IMR-90 (cell line): ENCODE data around the gene NCKAP5. TPM values are rescaled to one million over a fixed set of nuclear protein-coding genes. Genes with fewer than 3 reads are reported as not detected.

Experiments used
- ATAC-seq: fragments of 200-7000 bp; cut with Tn5 transposase; 2 replicates; pipeline ENCODE4 v1.9.1; 2020; ENCODE audit warnings: low read depth, mild to moderate bottlenecking, moderate library complexity
- BruUV-seq: library from RNA; stranded (reverse); fragments of 400-500 nt; replicated peaks from 2 replicates; lab custom pipeline; 2021; lab: Mats Ljungman, UMichigan
- CTCF ChIA-PET: fragments of 300-600 bp; formaldehyde crosslinking; extraction: SDS; loops from one replicate; lab custom pipeline; 2021; ENCODE audit warnings: antibody characterized with exemption; lab: Yijun Ruan, JAX
- POLR2A ChIA-PET: fragments of 300-600 bp; sonication (Branson Sonifier 250); formaldehyde crosslinking; loops from one replicate; lab custom pipeline; 2022; ENCODE audit warnings: antibody characterized with exemption; ENCODE audit not compliant: unreplicated experiment; lab: Charles Lee
- DNase-seq: peaks from one replicate; pipeline ENCODE4 v3.0.0; 2013
- H2AFZ ChIP-seq: replicated peaks from 2 replicates; pipeline ENCODE3; 2013; ENCODE audit warnings: low read length, mild to moderate bottlenecking; ENCODE audit not compliant: poor library complexity
- H2AK5ac ChIP-seq: 2 replicates; pipeline ENCODE4 v1.6.1; 2013; ENCODE audit warnings: low read depth, low read length, inconsistent platforms
- H2AK9ac ChIP-seq: replicated peaks from 2 replicates; pipeline ENCODE3; 2013; ENCODE audit warnings: mild to moderate bottlenecking, low read depth, low read length, moderate library complexity; ENCODE audit not compliant: poor library complexity
- H2BK120ac ChIP-seq: 2 replicates; pipeline ENCODE4 v1.6.1; 2013; ENCODE audit warnings: low read depth, low read length, inconsistent platforms
- H2BK15ac ChIP-seq: 3 replicates; pipeline ENCODE4 v1.6.1; 2013; ENCODE audit warnings: low read depth, low read length, inconsistent platforms
- H2BK20ac ChIP-seq: 2 replicates; pipeline ENCODE4 v1.6.1; 2013; ENCODE audit warnings: low read depth, mild to moderate bottlenecking, inconsistent platforms, low read length, moderate library complexity
- H2BK5ac ChIP-seq: 2 replicates; pipeline ENCODE4 v1.6.1; 2013; ENCODE audit warnings: mild to moderate bottlenecking, low read depth, low read length, inconsistent platforms; ENCODE audit not compliant: poor library complexity, severe bottlenecking
- H3K14ac ChIP-seq: replicated peaks from 2 replicates; pipeline ENCODE4 v1.6.1; 2013; ENCODE audit warnings: low read depth, low read length, inconsistent platforms
- H3K18ac ChIP-seq: 2 replicates; pipeline ENCODE4 v1.6.1; 2013; ENCODE audit warnings: low read depth, low read length, control low read depth
- H3K23ac ChIP-seq: 2 replicates; pipeline ENCODE4 v1.6.1; 2013; ENCODE audit warnings: low read depth, low read length, inconsistent platforms
- H3K27ac ChIP-seq: 2 replicates; pipeline ENCODE4 v1.5.1; 2013; ENCODE audit warnings: mild to moderate bottlenecking, control low read depth, low read length; ENCODE audit not compliant: insufficient read depth
- H3K27me3 ChIP-seq: 2 replicates; pipeline ENCODE4 v1.6.1; 2013; ENCODE audit warnings: low read length; ENCODE audit not compliant: control insufficient read depth, insufficient read depth
- H3K36me3 ChIP-seq: 2 replicates; pipeline ENCODE4 v1.6.1; 2013; ENCODE audit warnings: low read length, mixed read lengths; ENCODE audit not compliant: control insufficient read depth, insufficient read depth
- H3K4ac ChIP-seq: 2 replicates; pipeline ENCODE4 v1.6.1; 2013; ENCODE audit warnings: low read depth, low read length, inconsistent platforms
- H3K4me1 ChIP-seq: 2 replicates; pipeline ENCODE4 v1.6.1; 2013; ENCODE audit warnings: low read length, mixed read lengths; ENCODE audit not compliant: control insufficient read depth, insufficient read depth
- H3K4me2 ChIP-seq: 2 replicates; pipeline ENCODE4 v1.6.1; 2013; ENCODE audit warnings: low read depth, mild to moderate bottlenecking, control low read depth, low read length, moderate library complexity
- H3K4me3 ChIP-seq: 2 replicates; pipeline ENCODE4 v1.5.1; 2013; ENCODE audit warnings: low read depth, mild to moderate bottlenecking, control low read depth, low read length, moderate library complexity; ENCODE audit not compliant: insufficient read depth
- H3K56ac ChIP-seq: 2 replicates; pipeline ENCODE4 v1.6.1; 2013; ENCODE audit warnings: low read length, inconsistent platforms; ENCODE audit not compliant: insufficient read depth; ENCODE audit errors: extremely low read depth
- H3K79me1 ChIP-seq, 2 experiments: 2 replicates each; pipeline ENCODE4 v1.6.1; 2013; ENCODE audit warnings: low read length in 2 of 2, inconsistent platforms in 1 of 2, low read depth in 1 of 2
- H3K9ac ChIP-seq: 2 replicates; pipeline ENCODE4 v1.6.1; 2013; ENCODE audit warnings: low read depth, low read length, control low read depth
- H3K9me1 ChIP-seq: 2 replicates; pipeline ENCODE4 v1.6.1; 2013; ENCODE audit warnings: low read length, inconsistent platforms; ENCODE audit not compliant: insufficient read depth
- H3K9me3 ChIP-seq: 2 replicates; pipeline ENCODE4 v1.6.1; 2013; ENCODE audit warnings: low read length; ENCODE audit not compliant: control insufficient read depth, insufficient read depth
- H4K20me1 ChIP-seq: 2 replicates; pipeline ENCODE4 v1.6.1; 2013; ENCODE audit warnings: low read length, inconsistent platforms; ENCODE audit not compliant: insufficient read depth
- H4K5ac ChIP-seq: 2 replicates; pipeline ENCODE4 v1.6.1; 2013; ENCODE audit warnings: mild to moderate bottlenecking, low read depth, low read length, control low read depth
- H4K8ac ChIP-seq, 2 experiments: 2 replicates each; pipeline ENCODE4 v1.6.1; 2013; ENCODE audit warnings: low read depth in 2 of 2, low read length in 2 of 2, control low read depth in 1 of 2, inconsistent platforms in 1 of 2
- H4K91ac ChIP-seq: 2 replicates; pipeline ENCODE4 v1.6.1; 2013; ENCODE audit warnings: low read depth, low read length, inconsistent platforms; ENCODE audit not compliant: insufficient read depth
- CEBPB ChIP-seq: IDR thresholded peaks from 2 replicates; pipeline ENCODE4 v1.6.1; 2012; ENCODE audit warnings: low read depth, low read length, improper control_type of control experiment
- CTCF ChIP-seq: conservative IDR thresholded peaks from 2 replicates; pipeline ENCODE4 v1.5.1; 2012; ENCODE audit warnings: mild to moderate bottlenecking, low read depth, low read length, improper control_type of control experiment
- NFE2L2 ChIP-seq: fragments of 150-350 bp; IDR thresholded peaks from 2 replicates; pipeline ENCODE4 v1.6.1; 2016; ENCODE audit warnings: low read depth, mild to moderate bottlenecking, low read length
- RFX5 ChIP-seq: IDR thresholded peaks from 2 replicates; pipeline ENCODE4 v1.8.0; 2012; ENCODE audit warnings: low read depth, mild to moderate bottlenecking, low read length, moderate library complexity
- USF2 ChIP-seq: fragments of 150-350 bp; IDR thresholded peaks from 2 replicates; pipeline ENCODE4 v1.6.1; 2017; ENCODE audit warnings: mild to moderate bottlenecking, antibody characterized with exemption, low read length, low read depth
- WGBS, 2 experiments: methylation state at CpG; one replicate each; pipeline versions ENCODE4 v1.1.5 to v1.1.7; 2013; ENCODE audit warnings: missing lambda C conversion rate in 2 of 2; ENCODE audit not compliant: insufficient read length in 1 of 2; ENCODE audit errors: extremely low coverage in 2 of 2; 5-methylcytosine and 5-hydroxymethylcytosine counted together
- dilution Hi-C: fragments of 300-500 bp; cut with HindIII; formaldehyde crosslinking; loops from one replicate; pipeline ENCODE4 v1.14.3; 2018; ENCODE audit warnings: low sequenced_read_pairs; ENCODE audit not compliant: unreplicated experiment
- in situ Hi-C: fragments of 300-500 bp; cut with MboI; formaldehyde crosslinking; loops from 3 replicates; pipeline ENCODE4 v1.14.3; 2019; ENCODE audit warnings: low sequenced_read_pairs, inconsistent platforms, mixed read lengths
- intact Hi-C: fragments of 100-400 bp; cut with micrococcal nuclease; formaldehyde crosslinking; loops from 2 replicates; pipeline ENCODE4 v1.10.0; 2022
- polyA plus RNA-seq, 3 experiments: library from polyadenylated mRNA; depleted of rRNA; stranded (reverse); fragments of >200 nt; gene quantifications; 2 replicates each; pipeline ENCODE4 v1.2.3, GENCODE V29; 2012; ENCODE audit warnings: low replicate concordance in 1 of 3
- total RNA-seq: library from RNA; depleted of rRNA; stranded (reverse); fragments of >200 nt; gene quantifications from 2 replicates; pipeline ENCODE4 v1.2.3, GENCODE V29; 2012

Gene NCKAP5
- total and polyA plus RNA-seq, 2 of the 4 experiments (the other 2 are of a cell fraction) = 2.7 to 3.9 TPM

GRCh38 chr2:133484784-133485183 is 83.5 kb downstream of the NCKAP5 start:
- Histone ChIP-seq H3K79me1 (0 out of 4 replicates have a peak, but pooled peaks cover 0 to 3% of the 10 kb centered on the region in 2 experiments), H4K20me1 (no peaks in the 10 kb centered on the region), H2BK5ac (no peak overlapping the region), H4K91ac (no peak overlapping the region), H2BK15ac (no peak overlapping the region), H3K9ac (no peak overlapping the region), H2BK20ac (no peak overlapping the region), H3K23ac (no peak overlapping the region), H3K4ac (no peak overlapping the region), H3K4me2 (no peak overlapping the region), H3K27me3 (no peaks in the 10 kb centered on the region), H3K4me3 (no peak overlapping the region), H3K4me1 (peaks cover 3% of the 10 kb centered on the region), H4K8ac (no peak overlapping the region), H3K56ac (no peak overlapping the region), H3K27ac (no peak overlapping the region), H2AK5ac (no peak overlapping the region), H4K5ac (no peak overlapping the region), H3K9me3 (no peaks in the 10 kb centered on the region), H3K18ac (no peak overlapping the region), H3K14ac (no peak overlapping the region), H2BK120ac (no peak overlapping the region), H2AK9ac (no peak overlapping the region), H3K9me1 (no peaks in the 10 kb centered on the region), H2AFZ (no peak overlapping the region), H3K36me3 (no peaks in the 10 kb centered on the region)
- POLR2A ChIA-PET = no interaction called here
- in situ Hi-C loops = no loop called here
- ATAC-seq (no peak), DNase-seq (no peak)
- intact Hi-C loops = no loop called here
- dilution Hi-C loops = no loop called here
- CTCF ChIA-PET = no interaction called here
- TF ChIP-seq NFE2L2 (no peak), CTCF (no peak), CEBPB (no peak), RFX5 (no peak), USF2 (no peak)
- BruUV-seq = no TSS peak
- no CpG with 5 or more reads among the region's 3 CpGs for WGBS, 2 experiments
